Suprapubic skin (tissue), 4 donors: ENCODE results near the gene NPEPL1. TPM values are rescaled to one million over a fixed set of nuclear protein-coding genes. Genes with fewer than 3 reads are reported as not detected.

Experiments
- DNase-seq, 2 donors: peaks; one replicate each; pipeline ENCODE4 v3.0.0-alpha.2; 2019; ENCODE audit warnings: low spot score in 2 of 2
- H3K27ac ChIP-seq: fragments of 200-600 bp; sonication (generic); one replicate; pipeline ENCODE4 v1.5.1; 2019
- H3K27me3 ChIP-seq: fragments of 200-600 bp; sonication (generic); one replicate; pipeline ENCODE4 v1.5.1; 2019
- H3K36me3 ChIP-seq: fragments of 200-600 bp; sonication (generic); one replicate; pipeline ENCODE4 v1.5.1; 2019
- H3K4me1 ChIP-seq: fragments of 200-600 bp; sonication (generic); one replicate; pipeline ENCODE4 v1.5.1; 2019
- H3K4me3 ChIP-seq: fragments of 200-600 bp; sonication (generic); one replicate; pipeline ENCODE4 v1.5.1; 2019; ENCODE audit warnings: mild to moderate bottlenecking
- H3K9me3 ChIP-seq: fragments of 200-600 bp; sonication (generic); one replicate; pipeline ENCODE4 v1.5.1; 2019
- CTCF ChIP-seq, 2 donors: fragments of 200-600 bp in 1 of 2; fragments of 450-650 bp in 1 of 2; sonication (generic) in 1 of 2; IDR thresholded peaks; one replicate each; pipeline ENCODE4 v1.5.1; 2016 to 2019; ENCODE audit warnings: antibody characterized with exemption in 2 of 2, mild to moderate bottlenecking in 1 of 2, moderate library complexity in 1 of 2
- EP300 ChIP-seq: sonication (generic); formaldehyde crosslinking; IDR thresholded peaks from one replicate; pipeline ENCODE4 v1.6.1; 2017; ENCODE audit warnings: antibody characterized with exemption
- POLR2A ChIP-seq, 2 donors: fragments of 450-650 bp; IDR thresholded peaks; one replicate each; pipeline ENCODE4 v1.6.1; 2017; ENCODE audit warnings: antibody characterized with exemption in 2 of 2, mild to moderate bottlenecking in 2 of 2, moderate library complexity in 2 of 2
- POLR2AphosphoS5 ChIP-seq, 3 donors: sonication (generic); formaldehyde crosslinking; IDR thresholded peaks; one replicate each; pipeline ENCODE4 v1.6.1; 2017; ENCODE audit warnings: antibody characterized with exemption in 3 of 3
- WGBS: methylation state at CpG from one replicate; pipeline ENCODE4 v1.1.5; 2018; 5-methylcytosine and 5-hydroxymethylcytosine counted together
- total RNA-seq, 4 donors: library from RNA; depleted of rRNA; stranded (reverse); fragments of >200 nt; gene quantifications; one replicate each; pipeline ENCODE4 v1.1.0, GENCODE V29; 2016

NPEPL1 gene
- total RNA-seq, 4 donors from 2014 or later, result 21.0 to 69.2 (median 42.0) TPM

GRCh38 chr20:58706975-58707681 is 14.5 kb downstream of the NPEPL1 start:
- 95% methylated on average over 4 of the region's 23 CpGs for WGBS
- H3K36me3 ChIP-seq, result peaks cover 59% of the 10 kb centered on the region
- peak; percentile 40 to 72 for DNase-seq

GRCh38 chr20:58707770-58708169 is 15.2 kb downstream of the NPEPL1 start:
- Histone ChIP-seq H3K4me1 (no peaks in the 10 kb centered on the region), H3K36me3 (peaks cover 59% of the 10 kb centered on the region), H3K27ac (no peak overlapping the region), H3K27me3 (no peaks in the 10 kb centered on the region), H3K4me3 (no peak overlapping the region), H3K9me3 (no peaks in the 10 kb centered on the region)
- peak in 1 of 2 donors; percentile 32 for DNase-seq
- 99% methylated on average over 10 of the region's 10 CpGs for WGBS
- TF ChIP-seq POLR2AphosphoS5 (IDR thresholded peaks at IDR 0.05) (no peak), EP300 (no peak), CTCF (IDR thresholded peaks at IDR 0.05) (no peak)

More at GRCh38 chr20:58706975-58707681, 14.5 kb downstream of the NPEPL1 start:
- no peak overlapping the region for H3K27ac ChIP-seq
- no peaks in the 10 kb centered on the region for H3K4me1 ChIP-seq
- no peaks in the 10 kb centered on the region for H3K9me3 ChIP-seq
- H3K27me3 ChIP-seq, result no peaks in the 10 kb centered on the region
- TF ChIP-seq POLR2AphosphoS5 (IDR thresholded peaks at IDR 0.05) (no peak), POLR2A (IDR thresholded peaks at IDR 0.05) (no peak), CTCF (IDR thresholded peaks at IDR 0.05) (no peak)
- no peak overlapping the region for H3K4me3 ChIP-seq

- Histone ChIP-seq H3K9me3 (no peaks in the 10 kb centered on the region), H3K4me1 (no peaks in the 10 kb centered on the region), H3K4me3 (no peak overlapping the region), H3K27ac (no peak overlapping the region), H3K27me3 (no peaks in the 10 kb centered on the region), H3K36me3 (peaks cover 58% of the 10 kb centered on the region)
- TF ChIP-seq POLR2AphosphoS5 (IDR thresholded peaks at IDR 0.05), result no peak
- no peak for TF ChIP-seq EP300
- no peak for TF ChIP-seq POLR2A (IDR thresholded peaks at IDR 0.05)
- no peak for TF ChIP-seq CTCF (IDR thresholded peaks at IDR 0.05)
- DNase-seq, result peak; percentile 52 to 62
- WGBS, result 93% methylated on average over 15 of the region's 28 CpGs
Observed at GRCh38 chr20:58708246-58708931, 15.8 kb downstream of the NPEPL1 start.

- Histone ChIP-seq H3K27ac (no peak overlapping the region), H3K27me3 (no peaks in the 10 kb centered on the region), H3K4me3 (no peak overlapping the region), H3K4me1 (no peaks in the 10 kb centered on the region), H3K9me3 (no peaks in the 10 kb centered on the region), H3K36me3 (peaks cover 58% of the 10 kb centered on the region)
- WGBS, result 86% methylated on average over 9 of the region's 9 CpGs
- DNase-seq, result peak; percentile 24 to 66
- no peak for TF ChIP-seq POLR2A (IDR thresholded peaks at IDR 0.05)
- TF ChIP-seq CTCF (IDR thresholded peaks at IDR 0.05), result no peak
Observed at GRCh38 chr20:58709013-58709702, 16.6 kb downstream of the NPEPL1 start.

- H3K36me3 ChIP-seq, result peaks cover 58% of the 10 kb centered on the region
- no peak for TF ChIP-seq CTCF (IDR thresholded peaks at IDR 0.05)
- no peaks in the 10 kb centered on the region for H3K27me3 ChIP-seq
- 82% methylated on average over 4 of the region's 4 CpGs for WGBS
- no peak overlapping the region for H3K27ac ChIP-seq
- H3K4me1 ChIP-seq, result no peaks in the 10 kb centered on the region
- peak in 1 of 2 donors; percentile 33 for DNase-seq
- H3K9me3 ChIP-seq, result no peaks in the 10 kb centered on the region
- no peak overlapping the region for H3K4me3 ChIP-seq
Observed at GRCh38 chr20:58709703-58710039, 17.1 kb downstream of the NPEPL1 start.
